Esophagus squamous epithelium (tissue), 4 donors: Measurements from ENCODE around the gene CTSS.

Experiments
- POLR2A ChIP-seq, 4 donors: fragments of 450-650 bp; IDR thresholded peaks; one replicate each; pipeline ENCODE4 v1.6.1; 2017; ENCODE audit warnings: antibody characterized with exemption in 4 of 4, mild to moderate bottlenecking in 4 of 4, moderate library complexity in 3 of 4
- TF ChIP-seq, protein P1 (sequence below), 6 experiments: fragments of 450-650 bp in 4 of 6; fragments of 200-600 bp in 2 of 6; sonication (generic) in 2 of 6; IDR thresholded peaks; one replicate each; pipeline ENCODE4 v1.5.1; 2016 to 2019; ENCODE audit warnings: antibody characterized with exemption in 6 of 6, mild to moderate bottlenecking in 4 of 6, moderate library complexity in 4 of 6

DNA sequence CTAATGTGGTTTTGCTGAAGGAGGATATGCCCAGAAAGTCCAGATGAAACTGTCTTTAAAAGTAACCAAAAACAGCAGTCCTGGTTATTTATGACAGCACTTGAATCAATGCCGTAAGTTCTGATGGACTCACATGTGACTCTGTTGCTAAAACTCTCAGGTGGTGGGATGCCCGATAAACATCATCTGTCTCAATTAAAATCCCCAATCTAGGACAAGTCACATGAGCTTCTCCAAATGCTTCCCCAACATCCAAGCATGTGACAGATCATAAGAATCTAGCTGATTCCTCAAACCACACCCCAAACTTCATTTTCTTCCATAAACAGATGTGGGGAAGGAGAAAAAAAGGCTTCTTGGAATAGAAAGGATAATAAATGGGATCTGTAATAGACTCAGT, 43.3 kb upstream of the CTSS start:
- TF ChIP-seq, protein P1, sequence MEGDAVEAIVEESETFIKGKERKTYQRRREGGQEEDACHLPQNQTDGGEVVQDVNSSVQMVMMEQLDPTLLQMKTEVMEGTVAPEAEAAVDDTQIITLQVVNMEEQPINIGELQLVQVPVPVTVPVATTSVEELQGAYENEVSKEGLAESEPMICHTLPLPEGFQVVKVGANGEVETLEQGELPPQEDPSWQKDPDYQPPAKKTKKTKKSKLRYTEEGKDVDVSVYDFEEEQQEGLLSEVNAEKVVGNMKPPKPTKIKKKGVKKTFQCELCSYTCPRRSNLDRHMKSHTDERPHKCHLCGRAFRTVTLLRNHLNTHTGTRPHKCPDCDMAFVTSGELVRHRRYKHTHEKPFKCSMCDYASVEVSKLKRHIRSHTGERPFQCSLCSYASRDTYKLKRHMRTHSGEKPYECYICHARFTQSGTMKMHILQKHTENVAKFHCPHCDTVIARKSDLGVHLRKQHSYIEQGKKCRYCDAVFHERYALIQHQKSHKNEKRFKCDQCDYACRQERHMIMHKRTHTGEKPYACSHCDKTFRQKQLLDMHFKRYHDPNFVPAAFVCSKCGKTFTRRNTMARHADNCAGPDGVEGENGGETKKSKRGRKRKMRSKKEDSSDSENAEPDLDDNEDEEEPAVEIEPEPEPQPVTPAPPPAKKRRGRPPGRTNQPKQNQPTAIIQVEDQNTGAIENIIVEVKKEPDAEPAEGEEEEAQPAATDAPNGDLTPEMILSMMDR (IDR thresholded peaks at IDR 0.05) = no peak
- no peak for TF ChIP-seq POLR2A (IDR thresholded peaks at IDR 0.05)
